Fibroblast of mammary gland (primary cell): ENCODE measurements around the gene KDM6A.
"Not testable (repeated sequence)": the region's sequence is repeated elsewhere in the genome, so short reads cannot be mapped to it uniquely, and the experiment has no call there.

Experiments
- DNase-seq: peaks from one replicate; pipeline ENCODE4 v3.0.0-alpha.2; 2010; ENCODE audit warnings: low read depth
- H3K4me3 ChIP-seq: 2 replicates; pipeline ENCODE4 v1.5.1; 2011; ENCODE audit warnings: low read depth, mild to moderate bottlenecking, low read length, moderate library complexity; ENCODE audit not compliant: control insufficient read depth
- TF ChIP-seq, protein P1 (sequence below): conservative IDR thresholded peaks from 2 replicates; pipeline ENCODE4 v1.5.1; 2011; ENCODE audit warnings: low read depth, low read length, inconsistent platforms; ENCODE audit not compliant: control insufficient read depth, insufficient read depth

The KDM6A gene

DNA sequence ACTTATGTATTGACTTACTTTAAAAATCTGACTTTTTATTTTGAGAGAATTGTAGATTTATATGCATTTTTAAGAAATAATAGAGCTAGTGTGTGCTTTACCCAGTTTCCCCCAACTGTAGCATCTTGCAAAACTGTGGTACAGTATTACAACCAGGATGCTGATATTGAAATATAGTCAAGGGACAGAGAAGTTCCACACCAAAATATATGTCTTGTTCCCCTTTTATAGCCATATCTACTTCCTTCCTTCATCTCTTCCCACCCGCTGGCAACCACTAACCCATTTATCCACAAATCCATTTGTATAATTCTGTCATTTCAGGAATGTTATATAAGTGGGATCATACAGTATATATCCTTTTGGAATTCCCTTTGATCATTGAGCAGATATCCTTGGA, 16.8 kb downstream of the KDM6A start:
- TF ChIP-seq, protein P1, sequence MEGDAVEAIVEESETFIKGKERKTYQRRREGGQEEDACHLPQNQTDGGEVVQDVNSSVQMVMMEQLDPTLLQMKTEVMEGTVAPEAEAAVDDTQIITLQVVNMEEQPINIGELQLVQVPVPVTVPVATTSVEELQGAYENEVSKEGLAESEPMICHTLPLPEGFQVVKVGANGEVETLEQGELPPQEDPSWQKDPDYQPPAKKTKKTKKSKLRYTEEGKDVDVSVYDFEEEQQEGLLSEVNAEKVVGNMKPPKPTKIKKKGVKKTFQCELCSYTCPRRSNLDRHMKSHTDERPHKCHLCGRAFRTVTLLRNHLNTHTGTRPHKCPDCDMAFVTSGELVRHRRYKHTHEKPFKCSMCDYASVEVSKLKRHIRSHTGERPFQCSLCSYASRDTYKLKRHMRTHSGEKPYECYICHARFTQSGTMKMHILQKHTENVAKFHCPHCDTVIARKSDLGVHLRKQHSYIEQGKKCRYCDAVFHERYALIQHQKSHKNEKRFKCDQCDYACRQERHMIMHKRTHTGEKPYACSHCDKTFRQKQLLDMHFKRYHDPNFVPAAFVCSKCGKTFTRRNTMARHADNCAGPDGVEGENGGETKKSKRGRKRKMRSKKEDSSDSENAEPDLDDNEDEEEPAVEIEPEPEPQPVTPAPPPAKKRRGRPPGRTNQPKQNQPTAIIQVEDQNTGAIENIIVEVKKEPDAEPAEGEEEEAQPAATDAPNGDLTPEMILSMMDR: no peak
- DNase-seq: no peak
- no peak overlapping the region for H3K4me3 ChIP-seq

DNA sequence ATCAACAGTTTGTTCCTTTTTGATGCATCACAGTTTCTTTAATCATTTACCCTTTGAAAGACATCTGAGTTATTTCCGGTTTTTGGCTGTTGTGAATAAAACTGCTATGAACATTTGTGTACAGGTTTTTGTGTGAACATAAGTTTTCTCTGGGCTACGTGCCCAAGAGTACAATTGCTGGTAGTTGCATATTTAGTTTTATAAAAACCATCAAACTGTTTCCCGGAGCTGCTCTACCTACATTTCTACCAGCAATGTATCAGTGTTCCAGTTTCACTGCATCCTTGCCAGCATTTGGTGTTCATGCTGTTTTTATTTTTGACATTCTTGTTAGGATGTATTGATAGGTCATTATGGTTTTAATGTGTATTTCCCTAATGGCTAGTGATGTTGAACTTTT, 17.3 kb downstream of the KDM6A start:
- no peak for DNase-seq
- TF ChIP-seq, protein P1: no peak
- no peak overlapping the region for H3K4me3 ChIP-seq

DNA sequence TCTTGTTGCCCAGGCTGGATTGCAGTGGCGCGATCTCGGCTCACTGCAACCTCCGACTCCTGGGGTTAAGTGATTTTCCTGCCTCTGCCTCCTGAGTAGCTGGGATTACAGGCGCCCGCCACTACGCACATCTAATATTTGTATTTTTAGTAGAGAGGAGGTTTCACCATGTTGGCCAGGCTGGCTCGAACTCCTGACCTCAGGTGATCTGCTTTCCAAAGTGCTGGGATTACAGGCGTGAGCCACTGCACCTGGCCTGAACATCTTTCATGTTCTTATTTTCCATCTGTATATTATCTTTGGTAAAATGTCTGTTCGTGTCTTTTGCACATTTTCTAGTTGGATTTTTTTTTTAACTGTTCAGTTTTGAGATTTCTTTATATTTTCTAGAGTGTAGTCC, 17.7 kb downstream of the KDM6A start:
- not testable (repeated sequence) for H3K4me3 ChIP-seq, DNase-seq

DNA sequence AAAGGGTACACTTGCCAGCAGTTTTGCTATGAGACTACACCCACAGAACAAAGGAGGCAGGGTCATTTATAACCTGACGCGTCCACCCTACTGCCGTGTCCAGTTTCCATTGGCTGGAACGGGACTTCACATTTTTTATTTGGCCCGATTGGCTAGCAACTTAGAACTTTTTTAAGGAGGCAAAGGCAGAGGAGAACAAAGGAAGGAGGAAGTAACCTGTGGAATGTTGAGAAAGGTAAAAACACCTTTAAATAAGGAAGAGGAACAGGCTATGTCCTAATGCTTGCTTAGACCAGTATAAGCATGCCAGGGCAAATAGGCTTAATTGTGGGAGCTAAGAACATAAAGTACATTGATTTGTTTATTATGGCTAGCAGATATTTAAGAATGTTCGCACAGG, 18.7 kb downstream of the KDM6A start:
- H3K4me3 ChIP-seq: no peak overlapping the region
- TF ChIP-seq, protein P1: no peak
- DNase-seq: no peak

DNA sequence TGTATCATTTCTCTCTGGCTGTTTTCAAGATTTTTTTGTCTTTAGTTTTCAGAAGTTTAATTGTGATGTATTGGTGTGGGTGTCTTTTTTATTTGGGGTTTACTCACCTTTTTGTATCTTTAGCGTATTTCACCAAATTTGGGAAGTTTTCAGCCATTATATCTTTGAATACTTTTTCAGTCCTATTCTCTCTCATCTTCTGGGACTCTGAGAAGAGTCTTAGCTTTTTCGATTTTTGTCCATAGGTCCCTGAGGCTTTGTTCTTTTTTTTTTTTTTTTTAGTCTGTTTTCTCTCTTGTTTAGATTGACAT, 23.8 kb downstream of the KDM6A start:
- TF ChIP-seq, protein P1: no peak
- no peak for DNase-seq
- no peak overlapping the region for H3K4me3 ChIP-seq

DNA sequence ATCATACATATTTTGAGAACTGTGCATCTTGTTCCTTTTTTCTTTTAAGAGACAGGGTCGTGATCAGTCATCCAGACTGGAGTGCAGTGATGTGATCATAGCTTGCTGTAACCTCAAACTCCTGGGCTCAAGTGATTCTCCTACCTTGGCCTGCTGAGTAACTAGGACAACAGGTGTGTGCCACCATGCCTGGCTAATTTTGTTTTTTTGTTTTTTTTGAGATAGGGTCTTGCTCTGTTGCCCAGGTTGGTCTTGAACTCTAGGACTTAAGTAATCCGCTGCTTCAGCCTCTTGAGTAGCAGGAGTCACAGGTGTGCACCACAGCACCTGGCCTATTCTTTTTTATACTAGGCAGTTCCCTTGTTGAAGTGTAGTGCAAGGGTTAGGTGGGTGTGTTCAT, 24.6 kb downstream of the KDM6A start:
- H3K4me3 ChIP-seq: no peak overlapping the region
- DNase-seq: no peak
- TF ChIP-seq, protein P1: no peak

DNA sequence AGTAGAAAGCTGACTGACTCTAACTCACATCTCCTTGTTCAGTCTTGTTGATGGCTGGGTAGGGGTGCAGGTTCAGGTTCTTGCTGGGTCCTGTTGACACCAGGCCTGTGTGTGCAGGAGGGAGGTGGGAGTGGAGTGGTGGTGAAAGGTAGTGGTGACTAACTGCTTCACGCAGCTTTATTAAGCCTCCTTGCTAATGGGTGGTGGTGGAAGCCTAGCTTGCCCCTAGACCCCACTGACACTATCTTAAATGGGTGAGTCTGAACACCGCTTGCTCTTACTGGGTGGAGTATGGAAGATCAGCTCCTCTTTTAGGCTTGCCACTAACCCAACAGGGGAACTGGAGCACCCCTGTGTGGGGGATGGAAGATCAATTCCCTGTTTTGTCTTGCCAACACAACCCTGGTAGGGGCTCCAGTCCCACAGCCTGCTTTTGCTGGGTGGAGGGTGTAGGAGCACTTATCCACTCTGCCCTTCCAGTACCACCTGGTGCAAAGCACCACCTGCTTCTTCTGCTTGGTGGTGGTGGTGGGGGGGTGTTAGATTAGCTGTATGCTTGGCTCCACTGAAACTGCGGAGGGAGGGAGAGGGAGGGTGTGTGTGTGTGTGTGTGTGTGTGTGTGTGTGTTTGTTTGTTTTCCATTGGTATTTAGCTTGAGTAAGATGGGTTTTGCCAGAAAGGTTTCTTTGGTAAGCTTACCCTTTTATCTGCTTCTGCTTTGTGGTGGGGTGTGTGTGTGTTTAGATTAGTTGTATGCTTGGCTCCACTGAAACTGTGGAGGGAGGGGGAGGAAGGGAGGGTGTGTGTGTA, 25.6 kb downstream of the KDM6A start:
- no peak overlapping the region for H3K4me3 ChIP-seq
- TF ChIP-seq, protein P1: no peak

More for the DNA sequence above, 25.6 kb downstream of the KDM6A start:
- no peak for DNase-seq
